CD4-positive, CD25-positive, alpha-beta regulatory T cell (primary cell): ENCODE results near the gene AUH. TPM values are rescaled to one million over a fixed set of nuclear protein-coding genes. Genes with fewer than 3 reads are reported as not detected.

Experiments used
- ATAC-seq, 2 donors: fragments of 150-1000 bp; cut with Tn5 transposase; one replicate each; pipeline ENCODE4 v1.10.0; 2021; ENCODE audit warnings: low read depth in 2 of 2, moderate number of reproducible peaks in 2 of 2, moderate library complexity in 1 of 2
- DNase-seq, 3 donors: peaks; one replicate each; pipeline versions ENCODE4 v3.0.0 to v3.0.0-alpha.2; 2012 to 2022; ENCODE audit warnings: mixed read lengths in 1 of 3
- H3K27ac ChIP-seq: one replicate; pipeline ENCODE4 v1.7.0; 2013; ENCODE audit warnings: mild to moderate bottlenecking, low read length; ENCODE audit not compliant: insufficient read depth, poor library complexity, severe bottlenecking
- H3K27me3 ChIP-seq: one replicate; pipeline ENCODE4 v1.7.0; 2013; ENCODE audit warnings: low read length; ENCODE audit not compliant: control insufficient read depth, insufficient read depth
- H3K36me3 ChIP-seq: one replicate; pipeline ENCODE4 v1.7.0; 2013; ENCODE audit warnings: mild to moderate bottlenecking, low read length, moderate library complexity; ENCODE audit not compliant: control insufficient read depth, insufficient read depth
- H3K4me1 ChIP-seq: 2 replicates; pipeline ENCODE4 v1.7.0; 2013; ENCODE audit warnings: mild to moderate bottlenecking, low read length; ENCODE audit not compliant: insufficient read depth, control insufficient read depth, poor library complexity, severe bottlenecking
- H3K4me3 ChIP-seq: one replicate; pipeline ENCODE4 v1.7.0; 2013; ENCODE audit warnings: low read depth, mild to moderate bottlenecking, low read length, moderate library complexity
- H3K9me3 ChIP-seq, 2 experiments: 1 replicate in 1 of 2; 2 replicates in 1 of 2; pipeline ENCODE4 v1.7.0; 2013; ENCODE audit warnings: low read length in 2 of 2, mild to moderate bottlenecking in 1 of 2, moderate library complexity in 1 of 2; ENCODE audit not compliant: control insufficient read depth in 2 of 2
- H3K27ac Mint-ChIP-seq, 3 donors: one replicate each; pipeline ENCODE4 v1.8.0; 2020 to 2022; ENCODE audit warnings: mild to moderate bottlenecking in 3 of 3, mixed read lengths in 3 of 3, moderate library complexity in 2 of 3
- H3K27me3 Mint-ChIP-seq: one replicate; pipeline ENCODE4 v1.8.0; 2022; ENCODE audit warnings: mild to moderate bottlenecking, mixed read lengths
- H3K36me3 Mint-ChIP-seq: one replicate; pipeline ENCODE4 v1.8.0; 2020; ENCODE audit warnings: mixed read lengths
- H3K4me1 Mint-ChIP-seq, 4 donors: one replicate each; pipeline ENCODE4 v1.8.0; 2020 to 2022; ENCODE audit warnings: mixed read lengths in 4 of 4, mild to moderate bottlenecking in 1 of 4
- H3K4me3 Mint-ChIP-seq, 4 donors: one replicate each; pipeline ENCODE4 v1.8.0; 2020 to 2022; ENCODE audit warnings: mild to moderate bottlenecking in 4 of 4, mixed read lengths in 4 of 4, moderate library complexity in 3 of 4
- H3K9me3 Mint-ChIP-seq, 7 donors: one replicate each; pipeline ENCODE4 v1.8.0; 2020 to 2022; ENCODE audit warnings: mixed read lengths in 7 of 7, mild to moderate bottlenecking in 3 of 7, moderate library complexity in 2 of 7
- polyA plus RNA-seq, 4 donors: library from polyadenylated mRNA; unstranded; fragments of 300-500 nt; fragmentation: Illumina TruSeq; gene quantifications; one replicate each; pipeline ENCODE4 v1.2.3, GENCODE V29; 2021
- total RNA-seq: library from RNA; stranded (reverse); gene quantifications from one replicate; pipeline ENCODE4 v1.2.3, GENCODE V29; 2022

The AUH gene
- total and polyA plus RNA-seq, 5 donors from 2014 or later: 10.8 to 16.5 (median 14.9) TPM

- peak overlapping the region; percentile 19 to 64 (median 28) for H3K27ac Mint-ChIP-seq
These were observed 57.8 kb downstream of the AUH start for GRCh38 chr9:91303741-91304415.

GRCh38 chr9:91302831-91303230, 58.9 kb downstream of the AUH start:
- Mint-ChIP-seq H3K27ac (no peak overlapping the region), H3K36me3 (peaks cover 37% of the 10 kb centered on the region), H3K4me1 (peaks cover under 1 to 16% (median 14%) of the 10 kb centered on the region in 4 donors), H3K4me3 (no peak overlapping the region), H3K9me3 (no peaks in the 10 kb centered on the region), H3K27me3 (no peaks in the 10 kb centered on the region)
- Histone ChIP-seq H3K4me1 (no peaks in the 10 kb centered on the region), H3K4me3 (no peak overlapping the region), H3K27ac (no peak overlapping the region), H3K36me3 (no peaks in the 10 kb centered on the region), H3K9me3 (no peaks in the 10 kb centered on the region), H3K27me3 (no peaks in the 10 kb centered on the region)
- DNase-seq: no peak
- ATAC-seq: no peak

More at GRCh38 chr9:91303741-91304415, 57.8 kb downstream of the AUH start:
- no peaks in the 10 kb centered on the region for H3K27me3 ChIP-seq
- no peaks in the 10 kb centered on the region for H3K9me3 ChIP-seq
- DNase-seq: no peak
- no peaks in the 10 kb centered on the region for H3K9me3 Mint-ChIP-seq
- no peak for ATAC-seq
- H3K4me3 Mint-ChIP-seq: no peak overlapping the region
- peaks cover 43% of the 10 kb centered on the region for H3K36me3 Mint-ChIP-seq
- H3K27me3 Mint-ChIP-seq: no peaks in the 10 kb centered on the region
- H3K4me1 ChIP-seq: no peaks in the 10 kb centered on the region
- peaks cover 6 to 20% (median 16%) of the 10 kb centered on the region in 4 donors for H3K4me1 Mint-ChIP-seq
- no peaks in the 10 kb centered on the region for H3K36me3 ChIP-seq
- H3K4me3 ChIP-seq: no peak overlapping the region
- no peak overlapping the region for H3K27ac ChIP-seq

GRCh38 chr9:91301161-91301560, 60.6 kb downstream of the AUH start:
- Histone ChIP-seq H3K36me3 (peaks cover 9% of the 10 kb centered on the region), H3K4me3 (no peak overlapping the region), H3K27me3 (no peaks in the 10 kb centered on the region), H3K9me3 (no peaks in the 10 kb centered on the region), H3K27ac (no peak overlapping the region), H3K4me1 (no peaks in the 10 kb centered on the region)
- peaks cover 0 to 16% (median 6%) of the 10 kb centered on the region in 4 donors for H3K4me1 Mint-ChIP-seq
- H3K27me3 Mint-ChIP-seq: no peaks in the 10 kb centered on the region
- H3K9me3 Mint-ChIP-seq: no peaks in the 10 kb centered on the region
- no peak for DNase-seq
- H3K27ac Mint-ChIP-seq: no peak overlapping the region
- no peak overlapping the region for H3K4me3 Mint-ChIP-seq
- ATAC-seq: no peak
- H3K36me3 Mint-ChIP-seq: peaks cover 35% of the 10 kb centered on the region

- H3K27ac ChIP-seq: no peak overlapping the region
- Mint-ChIP-seq H3K27ac (peak overlapping the region in 1 of 3 donors; percentile 35), H3K27me3 (no peaks in the 10 kb centered on the region), H3K4me3 (no peak overlapping the region), H3K4me1 (peaks cover 0 to 10% (median 5%) of the 10 kb centered on the region in 4 donors), H3K9me3 (no peaks in the 10 kb centered on the region), H3K36me3 (peaks cover 43% of the 10 kb centered on the region)
- no peaks in the 10 kb centered on the region for H3K4me1 ChIP-seq
- no peaks in the 10 kb centered on the region for H3K27me3 ChIP-seq
- no peak overlapping the region for H3K4me3 ChIP-seq
- H3K36me3 ChIP-seq: peaks cover 35% of the 10 kb centered on the region
- no peak for ATAC-seq
- no peaks in the 10 kb centered on the region for H3K9me3 ChIP-seq
- no peak for DNase-seq
These were observed 63.4 kb downstream of the AUH start for GRCh38 chr9:91298311-91298710.

- H3K4me3 Mint-ChIP-seq: no peak overlapping the region
- no peaks in the 10 kb centered on the region for H3K4me1 ChIP-seq
- H3K36me3 Mint-ChIP-seq: peaks cover 53% of the 10 kb centered on the region
- H3K9me3 Mint-ChIP-seq: peaks cover 0 to 2% (median 0%) of the 10 kb centered on the region in 7 donors
- no peak overlapping the region for H3K27ac ChIP-seq
- ATAC-seq (no peak), DNase-seq (no peak)
- H3K27ac Mint-ChIP-seq: peak overlapping the region in 1 of 3 donors; percentile 72
- peaks cover 44% of the 10 kb centered on the region for H3K36me3 ChIP-seq
- H3K9me3 ChIP-seq: no peaks in the 10 kb centered on the region
- no peaks in the 10 kb centered on the region for H3K27me3 Mint-ChIP-seq
- H3K4me3 ChIP-seq: no peak overlapping the region
- H3K27me3 ChIP-seq: no peaks in the 10 kb centered on the region
- H3K4me1 Mint-ChIP-seq: peaks cover 0 to 10% (median 5%) of the 10 kb centered on the region in 4 donors
These were observed 64.4 kb downstream of the AUH start for GRCh38 chr9:91297306-91297705.

GRCh38 chr9:91296354-91296753, 65.4 kb downstream of the AUH start:
- Histone ChIP-seq H3K4me1 (no peaks in the 10 kb centered on the region), H3K4me3 (no peak overlapping the region), H3K36me3 (peaks cover 44% of the 10 kb centered on the region), H3K9me3 (no peaks in the 10 kb centered on the region), H3K27ac (no peak overlapping the region), H3K27me3 (no peaks in the 10 kb centered on the region)
- peaks cover 0 to 10% (median 5%) of the 10 kb centered on the region in 4 donors for H3K4me1 Mint-ChIP-seq
- no peak for ATAC-seq
- peaks cover 60% of the 10 kb centered on the region for H3K36me3 Mint-ChIP-seq
- H3K9me3 Mint-ChIP-seq: peaks cover 0 to 2% (median 0%) of the 10 kb centered on the region in 7 donors
- no peak overlapping the region for H3K4me3 Mint-ChIP-seq
- no peak overlapping the region for H3K27ac Mint-ChIP-seq
- DNase-seq: no peak
- H3K27me3 Mint-ChIP-seq: no peaks in the 10 kb centered on the region

GRCh38 chr9:91295357-91295756, 66.4 kb downstream of the AUH start:
- H3K4me1 Mint-ChIP-seq: peaks cover 0 to 11% (median 6%) of the 10 kb centered on the region in 4 donors
- Histone ChIP-seq H3K9me3 (no peaks in the 10 kb centered on the region), H3K27ac (no peak overlapping the region), H3K36me3 (peaks cover 44% of the 10 kb centered on the region), H3K4me3 (no peak overlapping the region), H3K27me3 (no peaks in the 10 kb centered on the region), H3K4me1 (no peaks in the 10 kb centered on the region)
- no peak overlapping the region for H3K4me3 Mint-ChIP-seq
- no peaks in the 10 kb centered on the region for H3K27me3 Mint-ChIP-seq
- H3K36me3 Mint-ChIP-seq: peaks cover 66% of the 10 kb centered on the region
- ATAC-seq (no peak), DNase-seq (no peak)
- no peak overlapping the region for H3K27ac Mint-ChIP-seq
- peaks cover 0 to 3% (median 0%) of the 10 kb centered on the region in 7 donors for H3K9me3 Mint-ChIP-seq

GRCh38 chr9:91291866-91292265, 69.9 kb downstream of the AUH start:
- Mint-ChIP-seq H3K27me3 (no peaks in the 10 kb centered on the region), H3K4me1 (peaks cover 0 to 11% (median 0%) of the 10 kb centered on the region in 4 donors), H3K36me3 (peaks cover 64% of the 10 kb centered on the region), H3K9me3 (peaks cover 0 to 3% (median 0%) of the 10 kb centered on the region in 7 donors), H3K4me3 (no peak overlapping the region), H3K27ac (no peak overlapping the region)
- H3K36me3 ChIP-seq: peaks cover 38% of the 10 kb centered on the region
- no peaks in the 10 kb centered on the region for H3K9me3 ChIP-seq
- H3K4me3 ChIP-seq: no peak overlapping the region
- ATAC-seq (no peak), DNase-seq (no peak)
- H3K4me1 ChIP-seq: no peaks in the 10 kb centered on the region
- no peak overlapping the region for H3K27ac ChIP-seq
- H3K27me3 ChIP-seq: no peaks in the 10 kb centered on the region
